MCF 10A (cell line): ENCODE results near the gene ZNF862. TPM values are rescaled to one million over a fixed set of nuclear protein-coding genes. Genes with fewer than 3 reads are reported as not detected.
A peak's percentile ranks its signal among the peaks of the same experiment; 100 is the strongest.

Experiments
- BruUV-seq: library from RNA; stranded (reverse); fragments of 400-500 nt; replicated peaks from 2 replicates; lab custom pipeline; 2021; lab: Mats Ljungman, UMichigan
- CTCF ChIA-PET: fragments of 300-600 bp; sonication (Branson Sonifier 250); formaldehyde crosslinking; extraction: SDS; loops from one replicate; lab custom pipeline; 2021; ENCODE audit warnings: antibody characterized with exemption, inconsistent platforms; lab: Yijun Ruan, JAX
- POLR2A ChIA-PET: fragments of 300-600, 350-650 bp; sonication (Branson Sonifier 250); formaldehyde crosslinking; extraction: SDS; loops from one replicate; lab custom pipeline; 2020; ENCODE audit warnings: antibody characterized with exemption, inconsistent platforms; lab: Yijun Ruan, JAX
- DNase-seq: peaks from one replicate; pipeline ENCODE4 v3.0.0-alpha.2; 2018; ENCODE audit not compliant: unreplicated experiment
- H3K27ac Mint-ChIP-seq: one replicate; pipeline ENCODE4 v1.8.0; 2022; ENCODE audit warnings: mild to moderate bottlenecking, low read depth, mixed read lengths; ENCODE audit not compliant: unreplicated experiment
- H3K27me3 Mint-ChIP-seq: one replicate; pipeline ENCODE4 v1.8.0; 2022; ENCODE audit warnings: mixed read lengths; ENCODE audit not compliant: insufficient read depth, unreplicated experiment
- H3K36me3 Mint-ChIP-seq: one replicate; pipeline ENCODE4 v1.8.0; 2022; ENCODE audit warnings: mild to moderate bottlenecking, moderate library complexity, mixed read lengths; ENCODE audit not compliant: insufficient read depth, unreplicated experiment
- H3K4me1 Mint-ChIP-seq: one replicate; pipeline ENCODE4 v1.8.0; 2022; ENCODE audit warnings: mixed read lengths; ENCODE audit not compliant: insufficient read depth, unreplicated experiment
- H3K4me3 Mint-ChIP-seq: one replicate; pipeline ENCODE4 v1.8.0; 2022; ENCODE audit warnings: mild to moderate bottlenecking, moderate library complexity, mixed read lengths; ENCODE audit not compliant: unreplicated experiment
- H3K9me3 Mint-ChIP-seq: one replicate; pipeline ENCODE4 v1.8.0; 2022; ENCODE audit warnings: mixed read lengths; ENCODE audit not compliant: unreplicated experiment
- CTCF ChIP-seq: fragments of 200-600 bp; IDR thresholded peaks from one replicate; pipeline ENCODE4 v1.8.0; 2022; ENCODE audit warnings: antibody characterized with exemption, mild to moderate bottlenecking; ENCODE audit not compliant: unreplicated experiment
- intact Hi-C: fragments of 100-400 bp; cut with micrococcal nuclease; formaldehyde crosslinking; loops from 2 replicates; pipeline ENCODE4 v1.14.1; 2022
- total RNA-seq: library from RNA; stranded (reverse); gene quantifications from 2 replicates; pipeline ENCODE4 v1.2.3, GENCODE V29; 2022

ZNF862 gene
- total RNA-seq, 1 experiment from 2014 or later: 17.4 TPM

GRCh38 chr7:149878523-149878921 lies 40.3 kb downstream of the ZNF862 start:
- H3K4me3 Mint-ChIP-seq: no peak overlapping the region
- H3K36me3 Mint-ChIP-seq: peaks cover 15% of the 10 kb centered on the region
- no peaks in the 10 kb centered on the region for H3K9me3 Mint-ChIP-seq
- no peaks in the 10 kb centered on the region for H3K27me3 Mint-ChIP-seq
- TF ChIP-seq CTCF: no peak
- intact Hi-C loops: no loop called here
- no peak for DNase-seq
- no peaks in the 10 kb centered on the region for H3K4me1 Mint-ChIP-seq
- no TSS peak for BruUV-seq
- H3K27ac Mint-ChIP-seq: no peak overlapping the region
- CTCF ChIA-PET: no interaction called here
- POLR2A ChIA-PET: no interaction called here

GRCh38 chr7:149879271-149879743 lies 41.1 kb downstream of the ZNF862 start:
- ChIA-PET POLR2A (no interaction called here), CTCF (no interaction called here)
- Mint-ChIP-seq H3K4me3 (no peak overlapping the region), H3K9me3 (no peaks in the 10 kb centered on the region), H3K27me3 (no peaks in the 10 kb centered on the region), H3K27ac (no peak overlapping the region), H3K36me3 (peaks cover 15% of the 10 kb centered on the region), H3K4me1 (no peaks in the 10 kb centered on the region)
- BruUV-seq: no TSS peak
- no peak for DNase-seq
- no peak for TF ChIP-seq CTCF
- intact Hi-C loops: no loop called here

- POLR2A ChIA-PET: no interaction called here
- intact Hi-C loops: loop anchor here (5.0 kb wide), 1 partner anchor 397 kb away; no protein-coding TSS in a partner anchor
- no peak for DNase-seq
- no peak for TF ChIP-seq CTCF
- no peaks in the 10 kb centered on the region for H3K4me1 Mint-ChIP-seq
- no peak overlapping the region for H3K27ac Mint-ChIP-seq
- no peaks in the 10 kb centered on the region for H3K9me3 Mint-ChIP-seq
- H3K36me3 Mint-ChIP-seq: peaks cover 15% of the 10 kb centered on the region
- no peaks in the 10 kb centered on the region for H3K27me3 Mint-ChIP-seq
- TSS peak; percentile 30 for BruUV-seq
- CTCF ChIA-PET: interaction anchor here (1.6 kb wide), 1 partner anchor 138 kb away, joined by 4 read pairs; no protein-coding TSS in a partner anchor
- H3K4me3 Mint-ChIP-seq: no peak overlapping the region
Measured at GRCh38 chr7:149879766-149880637, 41.8 kb downstream of the ZNF862 start.

- H3K9me3 Mint-ChIP-seq: no peaks in the 10 kb centered on the region
- no peak for DNase-seq
- intact Hi-C loops: loop anchor here (5.0 kb wide), 1 partner anchor 397 kb away; no protein-coding TSS in a partner anchor
- H3K27ac Mint-ChIP-seq: no peak overlapping the region
- H3K4me3 Mint-ChIP-seq: no peak overlapping the region
- no peak for TF ChIP-seq CTCF
- CTCF ChIA-PET: interaction anchor here (0.6 to 1.6 kb wide), 2 partner anchors 27 to 139 kb away, joined by 4 read pairs; no protein-coding TSS in a partner anchor
- POLR2A ChIA-PET: no interaction called here
- BruUV-seq: no TSS peak
- H3K36me3 Mint-ChIP-seq: peaks cover 15% of the 10 kb centered on the region
- no peaks in the 10 kb centered on the region for H3K27me3 Mint-ChIP-seq
- H3K4me1 Mint-ChIP-seq: no peaks in the 10 kb centered on the region
Measured at GRCh38 chr7:149880638-149881311, 42.6 kb downstream of the ZNF862 start.
